Inferior parietal cortex (tissue), 1 donor: ENCODE measurements around the gene CDH4.

ENCODE experiments used
- DNase-seq: peaks from one replicate; pipeline ENCODE4 v3.0.0-alpha.2; 2016; ENCODE audit errors: extremely low spot score

Gene CDH4

GRCh38 chr20:61556111-61556510 lies 304.1 kb downstream of the CDH4 start:
- no peak for DNase-seq

GRCh38 chr20:61556673-61557072 lies 304.6 kb downstream of the CDH4 start:
- no peak for DNase-seq

- no peak for DNase-seq
These were observed 305.6 kb downstream of the CDH4 start for GRCh38 chr20:61557621-61558020.

GRCh38 chr20:61558726-61559125 lies 306.7 kb downstream of the CDH4 start:
- DNase-seq, result no peak

GRCh38 chr20:61559706-61560315 lies 307.8 kb downstream of the CDH4 start:
- DNase-seq, result no peak

GRCh38 chr20:61560361-61560853 lies 308.3 kb downstream of the CDH4 start:
- no peak for DNase-seq

- no peak for DNase-seq
These were observed 309.2 kb downstream of the CDH4 start for GRCh38 chr20:61561111-61561830.

- no peak for DNase-seq
These were observed 310.4 kb downstream of the CDH4 start for GRCh38 chr20:61562491-61562890.

GRCh38 chr20:61562897-61563504 lies 310.9 kb downstream of the CDH4 start:
- DNase-seq, result no peak

- no peak for DNase-seq
These were observed 312.6 kb downstream of the CDH4 start for GRCh38 chr20:61564628-61565027.

- no peak for DNase-seq
These were observed 313.7 kb downstream of the CDH4 start for GRCh38 chr20:61565791-61566190.

- DNase-seq, result no peak
These were observed 314.6 kb downstream of the CDH4 start for GRCh38 chr20:61566691-61567090.

GRCh38 chr20:61567204-61567603 lies 315.1 kb downstream of the CDH4 start:
- no peak for DNase-seq

- DNase-seq, result no peak
These were observed 317.8 kb downstream of the CDH4 start for GRCh38 chr20:61569825-61570224.

- DNase-seq, result no peak
These were observed 318.7 kb downstream of the CDH4 start for GRCh38 chr20:61570646-61571195.

- no peak for DNase-seq
These were observed 319.2 kb downstream of the CDH4 start for GRCh38 chr20:61571221-61571620.

GRCh38 chr20:61571916-61572711 lies 320.1 kb downstream of the CDH4 start:
- no peak for DNase-seq

- DNase-seq, result no peak
These were observed 320.7 kb downstream of the CDH4 start for GRCh38 chr20:61572789-61573188.

GRCh38 chr20:61573415-61574305 lies 321.6 kb downstream of the CDH4 start:
- no peak for DNase-seq

GRCh38 chr20:61575151-61575937 lies 323.3 kb downstream of the CDH4 start:
- no peak for DNase-seq
